Stimulated activated CD8-positive, alpha-beta memory T cell treated with anti-CD3 and anti-CD28 coated beads, Interleukin-15, amount 100 ng/mL, for 4 hours (primary cell): ENCODE results near the gene PRR23B.

ENCODE experiments used
- DNase-seq, 2 donors: peaks; one replicate each; pipeline ENCODE4 v3.0.0-alpha.2; 2020; ENCODE audit warnings: low read depth in 2 of 2

The PRR23B gene

GRCh38 chr3:138974462-138974861, 46.3 kb downstream of the PRR23B start:
- no peak for DNase-seq

GRCh38 chr3:138972941-138973340, 47.8 kb downstream of the PRR23B start:
- DNase-seq: no peak

- DNase-seq: no peak
These were observed 48.9 kb downstream of the PRR23B start for GRCh38 chr3:138971766-138972320.
